ENCODE results near the gene TSTD2.

The TSTD2 gene

GRCh38 chr9:97563458-97564135 is 69.6 kb downstream of the TSTD2 start:
- no peak for DNase-seq (ENCODE audit: low read depth in 3 of 3)

- DNase-seq (ENCODE audit: low read depth in 3 of 3): no peak
Observed at GRCh38 chr9:97562542-97562941, 70.6 kb downstream of the TSTD2 start.

GRCh38 chr9:97561501-97561900 is 71.7 kb downstream of the TSTD2 start:
- DNase-seq (ENCODE audit: low read depth in 3 of 3): no peak

GRCh38 chr9:97560851-97561250 is 72.3 kb downstream of the TSTD2 start:
- no peak for DNase-seq (ENCODE audit: low read depth in 3 of 3)

- no peak for DNase-seq (ENCODE audit: low read depth in 3 of 3)
Observed at GRCh38 chr9:97560154-97560553, 73.0 kb downstream of the TSTD2 start.

GRCh38 chr9:97559111-97559514 is 74.1 kb downstream of the TSTD2 start:
- no peak for DNase-seq (ENCODE audit: low read depth in 3 of 3)

GRCh38 chr9:97558701-97559101 is 74.5 kb downstream of the TSTD2 start:
- DNase-seq (ENCODE audit: low read depth in 3 of 3): no peak

GRCh38 chr9:97557606-97558095 is 75.5 kb downstream of the TSTD2 start:
- no peak for DNase-seq (ENCODE audit: low read depth in 3 of 3)

- DNase-seq (ENCODE audit: low read depth in 3 of 3): no peak
Observed at GRCh38 chr9:97556721-97557605, 76.2 kb downstream of the TSTD2 start.

- no peak for DNase-seq (ENCODE audit: low read depth in 3 of 3)
Observed at GRCh38 chr9:97556036-97556720, 77.0 kb downstream of the TSTD2 start.

- no peak for DNase-seq (ENCODE audit: low read depth in 3 of 3)
Observed at GRCh38 chr9:97555164-97555563, 78.0 kb downstream of the TSTD2 start.

- no peak for DNase-seq (ENCODE audit: low read depth in 3 of 3)
Observed at GRCh38 chr9:97554566-97555075, 78.5 kb downstream of the TSTD2 start.

- DNase-seq (ENCODE audit: low read depth in 3 of 3): no peak
Observed at GRCh38 chr9:97553841-97554240, 79.3 kb downstream of the TSTD2 start.

GRCh38 chr9:97553141-97553540 is 80.0 kb downstream of the TSTD2 start:
- DNase-seq (ENCODE audit: low read depth in 3 of 3): no peak

GRCh38 chr9:97551308-97551707 is 81.9 kb downstream of the TSTD2 start:
- DNase-seq (ENCODE audit: low read depth in 3 of 3): no peak

GRCh38 chr9:97550386-97550785 is 82.8 kb downstream of the TSTD2 start:
- no peak for DNase-seq (ENCODE audit: low read depth in 3 of 3)
